GM23248 (cell line): ENCODE measurements around the gene HBG1.

Experiments
- EZH2 ChIP-seq: fragments of 200-600 bp; sonication (generic); IDR thresholded peaks from 2 replicates; pipeline ENCODE4 v1.6.1; 2018; ENCODE audit warnings: antibody characterized with exemption, mild to moderate bottlenecking; ENCODE audit not compliant: insufficient read depth, poor library complexity, severe bottlenecking
- EZH2phosphoT487 ChIP-seq: fragments of 200-600 bp; sonication (generic); IDR thresholded peaks from 2 replicates; pipeline ENCODE4 v1.6.1; 2018; ENCODE audit warnings: antibody characterized with exemption, moderate library complexity, mild to moderate bottlenecking, low read depth; ENCODE audit not compliant: insufficient read depth

- TF ChIP-seq EZH2, result no peak
- no peak for TF ChIP-seq EZH2phosphoT487
Observed at GRCh38 chr11:5267033-5267563, 17.4 kb upstream of the HBG1 start.
